BE2C (cell line): Measurements from ENCODE around the gene TC2N.

ENCODE experiments used
- DNase-seq: peaks from one replicate; pipeline ENCODE4 v3.0.0-alpha.2; 2020
- H3K27me3 ChIP-seq: fragments of 250-450 bp; sonication (Bioruptor Pico); 2 replicates; pipeline ENCODE4 v1.5.1; 2020; ENCODE audit warnings: mild to moderate bottlenecking
- H3K36me3 ChIP-seq: fragments of 250-450 bp; sonication (Bioruptor Pico); 2 replicates; pipeline ENCODE4 v1.5.1; 2020; ENCODE audit warnings: mild to moderate bottlenecking
- H3K4me1 ChIP-seq: fragments of 250-450 bp; sonication (Bioruptor Pico); 2 replicates; pipeline ENCODE4 v1.5.1; 2020
- H3K4me3 ChIP-seq: 2 replicates; pipeline ENCODE4 v1.5.1; 2011; ENCODE audit warnings: low read depth, low read length
- H3K9me3 ChIP-seq: fragments of 250-450 bp; sonication (Bioruptor Pico); 2 replicates; pipeline ENCODE4 v1.5.1; 2020
- CTCF ChIP-seq: IDR thresholded peaks from 2 replicates; pipeline ENCODE4 v1.5.1; 2012; ENCODE audit warnings: mild to moderate bottlenecking, low read depth, low read length

Gene TC2N

GRCh38 chr14:91879196-91879595 is 11.9 kb upstream of the TC2N start:
- no peaks in the 10 kb centered on the region for H3K4me1 ChIP-seq
- H3K4me3 ChIP-seq: no peak overlapping the region
- no peak for DNase-seq
- no peak for TF ChIP-seq CTCF
- peaks cover 3% of the 10 kb centered on the region; the same call in 1 of the 2 replicates for H3K27me3 ChIP-seq
- H3K36me3 ChIP-seq: no peaks in the 10 kb centered on the region
- H3K9me3 ChIP-seq: no peaks in the 10 kb centered on the region

GRCh38 chr14:91878274-91878673 is 10.9 kb upstream of the TC2N start:
- Histone ChIP-seq H3K27me3 (peaks cover 6% of the 10 kb centered on the region), H3K4me1 (no peaks in the 10 kb centered on the region), H3K9me3 (no peaks in the 10 kb centered on the region), H3K4me3 (no peak overlapping the region), H3K36me3 (no peaks in the 10 kb centered on the region)
- TF ChIP-seq CTCF: no peak
- no peak for DNase-seq

GRCh38 chr14:91877376-91877915 is 10.1 kb upstream of the TC2N start:
- peaks cover 3% of the 10 kb centered on the region for H3K27me3 ChIP-seq
- no peaks in the 10 kb centered on the region for H3K9me3 ChIP-seq
- no peaks in the 10 kb centered on the region for H3K4me1 ChIP-seq
- H3K4me3 ChIP-seq: no peak overlapping the region
- no peak for TF ChIP-seq CTCF
- no peak for DNase-seq
- no peaks in the 10 kb centered on the region for H3K36me3 ChIP-seq

- Histone ChIP-seq H3K36me3 (no peaks in the 10 kb centered on the region), H3K4me1 (no peaks in the 10 kb centered on the region), H3K27me3 (peaks cover 3% of the 10 kb centered on the region), H3K4me3 (no peak overlapping the region), H3K9me3 (no peaks in the 10 kb centered on the region)
- DNase-seq: no peak
- no peak for TF ChIP-seq CTCF
Measured at GRCh38 chr14:91876492-91876891, 9.2 kb upstream of the TC2N start.

GRCh38 chr14:91875525-91876286 is 8.4 kb upstream of the TC2N start:
- Histone ChIP-seq H3K36me3 (no peaks in the 10 kb centered on the region), H3K9me3 (no peaks in the 10 kb centered on the region), H3K4me1 (no peaks in the 10 kb centered on the region), H3K4me3 (no peak overlapping the region), H3K27me3 (peaks cover 3% of the 10 kb centered on the region)
- no peak for DNase-seq
- TF ChIP-seq CTCF: no peak
